H1 (cell line): ENCODE results near the gene ELP1. TPM values are rescaled to one million over a fixed set of nuclear protein-coding genes. Genes with fewer than 3 reads are reported as not detected.

Experiments used
- CBX8 ChIP-seq: fragments of 300-800, 300-1000 bp; sonication (generic); IDR thresholded peaks from 2 replicates; pipeline ENCODE4 v1.7.1; 2016; ENCODE audit warnings: low read depth, low read length, borderline replicate concordance
- CHD2 ChIP-seq: IDR thresholded peaks from 2 replicates; pipeline ENCODE4 v1.6.1; 2012; ENCODE audit warnings: low read length, improper control_type of control experiment
- CHD7 ChIP-seq: fragments of 300-600 bp; sonication (generic); IDR thresholded peaks from 2 replicates; pipeline ENCODE4 v1.7.1; 2012; ENCODE audit warnings: low read length, moderate library complexity, mild to moderate bottlenecking, inconsistent platforms; ENCODE audit not compliant: insufficient replicate concordance
- JUN ChIP-seq: IDR thresholded peaks from 2 replicates; pipeline ENCODE4 v1.6.1; 2011; ENCODE audit warnings: low read depth, mild to moderate bottlenecking, improper control_type of control experiment, low read length
- KDM4A ChIP-seq: IDR thresholded peaks from one replicate; pipeline ENCODE4 v1.7.1; 2012; ENCODE audit warnings: low read depth, mild to moderate bottlenecking, moderate library complexity, low read length, inconsistent platforms; ENCODE audit not compliant: severe bottlenecking
- NRF1 ChIP-seq: IDR thresholded peaks from 2 replicates; pipeline ENCODE4 v1.6.1; 2011; ENCODE audit warnings: mild to moderate bottlenecking, low read depth, low read length, improper control_type of control experiment
- RBBP5 ChIP-seq: IDR thresholded peaks from 2 replicates; pipeline ENCODE4 v1.7.1; 2012; ENCODE audit warnings: low read depth, mild to moderate bottlenecking, inconsistent platforms, low read length, moderate library complexity, borderline replicate concordance
- TAF1 ChIP-seq: IDR thresholded peaks from 2 replicates; pipeline ENCODE4 v1.6.1; 2011; ENCODE audit warnings: mild to moderate bottlenecking, low read depth, low read length
- polyA plus RNA-seq, 7 experiments: library from polyadenylated mRNA; depleted of rRNA in 3 of 7; stranded (reverse) in 5 of 7; unstranded in 2 of 7; fragments of >200 nt in 5 of 7; fragments of 200-250 nt in 2 of 7; gene quantifications; 1 replicate in 5 of 7; 2 replicates in 1 of 7; 4 replicates in 1 of 7; pipeline versions ENCODE4 v1.2.1 to v1.2.3, GENCODE V29; 2011 to 2013; ENCODE audit warnings: missing spikeins in 2 of 7, mixed read lengths in 2 of 7
- total RNA-seq: library from RNA; stranded (reverse); fragmentation: NEBNext Ultra II Directional; extraction: Animal tissue kit (Norgen Biotek cat#: 25700); gene quantifications from 2 replicates; pipeline ENCODE4 v1.2.1, GENCODE V29; 2021
- TF ChIP-seq, protein P1 (sequence below): IDR thresholded peaks from 2 replicates; pipeline ENCODE4 v1.6.1; 2012; ENCODE audit warnings: low read length, inconsistent platforms

Gene ELP1
- total and polyA plus RNA-seq, 2 of the 8 experiments (the other 6 are each of a cell fraction or from before 2014, with no cell fraction given): 13.9 to 31.3 TPM

DNA sequence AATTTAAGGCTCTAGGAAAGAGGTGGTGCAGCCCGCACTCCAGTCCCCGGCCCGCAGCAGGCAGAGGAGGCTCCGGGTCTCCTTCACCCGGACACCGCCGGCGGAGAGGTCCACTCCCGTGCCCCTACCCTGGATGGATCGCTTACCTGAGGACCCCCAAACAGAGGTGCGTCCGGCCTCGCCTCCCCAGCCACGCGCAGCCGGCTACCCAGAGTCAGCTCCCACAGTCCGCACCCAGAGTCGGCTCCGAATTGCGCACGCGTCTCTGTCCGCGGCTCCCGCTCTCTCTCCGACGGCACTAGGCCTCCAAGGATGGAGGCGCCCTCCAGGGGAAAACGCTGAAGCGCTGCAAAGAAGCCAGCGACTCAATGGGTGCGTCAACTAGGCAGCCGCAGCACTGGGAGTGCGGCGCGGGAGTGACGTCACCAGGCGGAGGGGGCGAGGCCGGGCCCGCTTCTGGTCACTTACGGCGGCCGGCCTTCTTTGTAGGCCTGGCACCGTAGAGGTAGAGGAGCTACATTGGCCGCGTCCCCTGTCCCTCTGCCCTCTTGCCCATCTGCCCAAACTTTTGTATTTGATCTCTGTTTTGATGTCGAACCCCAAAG is at the start of gene ELP1 (continued):
- TF ChIP-seq RBBP5 (peak; percentile 63; the same call in 1 of the 2 replicates), CHD2 (no peak), NRF1 (peak; percentile 8; the same call in 1 of the 2 replicates), JUN (0 out of 2 replicates have a peak, but pooled peaks have one; percentile 44), CBX8 (no peak), CHD7 (no peak), KDM4A (peak; percentile 87), TAF1 (peak; percentile 86)
- TF ChIP-seq, protein P1, sequence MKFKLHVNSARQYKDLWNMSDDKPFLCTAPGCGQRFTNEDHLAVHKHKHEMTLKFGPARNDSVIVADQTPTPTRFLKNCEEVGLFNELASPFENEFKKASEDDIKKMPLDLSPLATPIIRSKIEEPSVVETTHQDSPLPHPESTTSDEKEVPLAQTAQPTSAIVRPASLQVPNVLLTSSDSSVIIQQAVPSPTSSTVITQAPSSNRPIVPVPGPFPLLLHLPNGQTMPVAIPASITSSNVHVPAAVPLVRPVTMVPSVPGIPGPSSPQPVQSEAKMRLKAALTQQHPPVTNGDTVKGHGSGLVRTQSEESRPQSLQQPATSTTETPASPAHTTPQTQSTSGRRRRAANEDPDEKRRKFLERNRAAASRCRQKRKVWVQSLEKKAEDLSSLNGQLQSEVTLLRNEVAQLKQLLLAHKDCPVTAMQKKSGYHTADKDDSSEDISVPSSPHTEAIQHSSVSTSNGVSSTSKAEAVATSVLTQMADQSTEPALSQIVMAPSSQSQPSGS: no peak
